Loucy (cell line): ENCODE data around the gene ELOVL4.

Experiments
- EZH2phosphoT487 ChIP-seq: fragments of 200-600 bp; IDR thresholded peaks from 2 replicates; pipeline ENCODE4 v1.6.1; 2018; ENCODE audit warnings: antibody characterized with exemption, mild to moderate bottlenecking, moderate library complexity, borderline replicate concordance
- TF ChIP-seq, protein P1 (sequence below): fragments of 200-600 bp; sonication (generic); conservative IDR thresholded peaks from 2 replicates; pipeline ENCODE4 v1.5.1; 2014; ENCODE audit warnings: mild to moderate bottlenecking, antibody characterized with exemption, low read length

DNA sequence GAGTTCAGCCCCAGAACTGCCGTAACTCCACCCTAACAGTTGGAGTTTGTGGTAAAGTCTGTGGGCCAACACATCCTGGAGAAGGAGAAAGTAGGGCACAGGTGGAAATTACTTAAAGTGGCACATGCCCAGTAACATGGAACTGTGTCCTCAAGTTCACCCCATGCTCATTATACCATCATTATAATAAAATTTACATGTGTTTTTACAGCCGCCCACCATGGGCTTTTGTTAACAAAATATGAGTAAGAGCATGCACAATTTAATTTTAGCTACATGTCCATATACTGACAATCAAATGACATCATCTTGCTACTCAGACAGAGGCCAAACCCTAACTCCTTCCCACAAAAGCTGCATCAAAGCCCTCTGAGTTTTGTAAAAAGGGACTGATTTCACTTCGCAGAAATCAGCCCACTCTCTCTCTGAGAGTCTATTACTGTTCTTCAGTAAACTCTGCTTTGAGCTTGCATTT lies 17.3 kb upstream of the ELOVL4 start:
- TF ChIP-seq, protein P1, sequence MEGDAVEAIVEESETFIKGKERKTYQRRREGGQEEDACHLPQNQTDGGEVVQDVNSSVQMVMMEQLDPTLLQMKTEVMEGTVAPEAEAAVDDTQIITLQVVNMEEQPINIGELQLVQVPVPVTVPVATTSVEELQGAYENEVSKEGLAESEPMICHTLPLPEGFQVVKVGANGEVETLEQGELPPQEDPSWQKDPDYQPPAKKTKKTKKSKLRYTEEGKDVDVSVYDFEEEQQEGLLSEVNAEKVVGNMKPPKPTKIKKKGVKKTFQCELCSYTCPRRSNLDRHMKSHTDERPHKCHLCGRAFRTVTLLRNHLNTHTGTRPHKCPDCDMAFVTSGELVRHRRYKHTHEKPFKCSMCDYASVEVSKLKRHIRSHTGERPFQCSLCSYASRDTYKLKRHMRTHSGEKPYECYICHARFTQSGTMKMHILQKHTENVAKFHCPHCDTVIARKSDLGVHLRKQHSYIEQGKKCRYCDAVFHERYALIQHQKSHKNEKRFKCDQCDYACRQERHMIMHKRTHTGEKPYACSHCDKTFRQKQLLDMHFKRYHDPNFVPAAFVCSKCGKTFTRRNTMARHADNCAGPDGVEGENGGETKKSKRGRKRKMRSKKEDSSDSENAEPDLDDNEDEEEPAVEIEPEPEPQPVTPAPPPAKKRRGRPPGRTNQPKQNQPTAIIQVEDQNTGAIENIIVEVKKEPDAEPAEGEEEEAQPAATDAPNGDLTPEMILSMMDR, result no peak
- no peak for TF ChIP-seq EZH2phosphoT487
